Activated CD4-positive, alpha-beta T cell treated with anti-CD3 and anti-CD28 coated beads, Interleukin-2, amount 50 U/mL, for 16 hours (primary cell): ENCODE measurements around the gene FOXF1.
A peak's percentile ranks its signal among the peaks of the same experiment; 100 is the strongest.

Experiments
- DNase-seq: peaks from one replicate; pipeline ENCODE4 v3.0.0-alpha.2; 2020

Gene FOXF1

GRCh38 chr16:86534779-86535615, 24.7 kb downstream of the FOXF1 start:
- DNase-seq: no peak

GRCh38 chr16:86536621-86537020, 26.3 kb downstream of the FOXF1 start:
- no peak for DNase-seq

GRCh38 chr16:86537486-86537885, 27.2 kb downstream of the FOXF1 start:
- no peak for DNase-seq

- no peak for DNase-seq
Measured at GRCh38 chr16:86538196-86538780, 28.0 kb downstream of the FOXF1 start.

- DNase-seq: no peak
Measured at GRCh38 chr16:86540894-86541293, 30.6 kb downstream of the FOXF1 start.

- no peak for DNase-seq
Measured at GRCh38 chr16:86541560-86541959, 31.2 kb downstream of the FOXF1 start.

GRCh38 chr16:86542756-86543750, 32.7 kb downstream of the FOXF1 start:
- DNase-seq: no peak

GRCh38 chr16:86545481-86545880, 35.2 kb downstream of the FOXF1 start:
- no peak for DNase-seq

GRCh38 chr16:86545954-86546637, 35.8 kb downstream of the FOXF1 start:
- DNase-seq: no peak

- DNase-seq: no peak
Measured at GRCh38 chr16:86546638-86547013, 36.3 kb downstream of the FOXF1 start.

GRCh38 chr16:86547286-86547685, 37.0 kb downstream of the FOXF1 start:
- no peak for DNase-seq

- DNase-seq: peak; percentile 63
Measured at GRCh38 chr16:86549076-86549892, 39.0 kb downstream of the FOXF1 start.

- DNase-seq: no peak
Measured at GRCh38 chr16:86549893-86550190, 39.5 kb downstream of the FOXF1 start.

- no peak for DNase-seq
Measured at GRCh38 chr16:86550281-86550680, 40.0 kb downstream of the FOXF1 start.

- DNase-seq: no peak
Measured at GRCh38 chr16:86553356-86553755, 43.0 kb downstream of the FOXF1 start.

- no peak for DNase-seq
Measured at GRCh38 chr16:86554599-86554916, 44.2 kb downstream of the FOXF1 start.

GRCh38 chr16:86554917-86555703, 44.8 kb downstream of the FOXF1 start, which contains the start of gene MTHFSD:
MTHFSD (minus strand) TSS chr16:86555235; CDS start chr16:86555184, 51 bp downstream.
- DNase-seq: peak; percentile 95

GRCh38 chr16:86555704-86556075, 45.4 kb downstream of the FOXF1 start:
- DNase-seq: no peak

- no peak for DNase-seq
Measured at GRCh38 chr16:86556576-86556975, 46.2 kb downstream of the FOXF1 start.

- no peak for DNase-seq
Measured at GRCh38 chr16:86557587-86557986, 47.3 kb downstream of the FOXF1 start.
